Activated gamma-delta T cell (primary cell): ENCODE data around the gene EPHB4.
"Not testable (repeated sequence)": the region's sequence is repeated elsewhere in the genome, so short reads cannot be mapped to it uniquely, and the experiment has no call there.

ENCODE experiments used
- DNase-seq: peaks from one replicate; lab custom pipeline; 2025; lab: John Stamatoyannopoulos, UW

The EPHB4 gene

DNA sequence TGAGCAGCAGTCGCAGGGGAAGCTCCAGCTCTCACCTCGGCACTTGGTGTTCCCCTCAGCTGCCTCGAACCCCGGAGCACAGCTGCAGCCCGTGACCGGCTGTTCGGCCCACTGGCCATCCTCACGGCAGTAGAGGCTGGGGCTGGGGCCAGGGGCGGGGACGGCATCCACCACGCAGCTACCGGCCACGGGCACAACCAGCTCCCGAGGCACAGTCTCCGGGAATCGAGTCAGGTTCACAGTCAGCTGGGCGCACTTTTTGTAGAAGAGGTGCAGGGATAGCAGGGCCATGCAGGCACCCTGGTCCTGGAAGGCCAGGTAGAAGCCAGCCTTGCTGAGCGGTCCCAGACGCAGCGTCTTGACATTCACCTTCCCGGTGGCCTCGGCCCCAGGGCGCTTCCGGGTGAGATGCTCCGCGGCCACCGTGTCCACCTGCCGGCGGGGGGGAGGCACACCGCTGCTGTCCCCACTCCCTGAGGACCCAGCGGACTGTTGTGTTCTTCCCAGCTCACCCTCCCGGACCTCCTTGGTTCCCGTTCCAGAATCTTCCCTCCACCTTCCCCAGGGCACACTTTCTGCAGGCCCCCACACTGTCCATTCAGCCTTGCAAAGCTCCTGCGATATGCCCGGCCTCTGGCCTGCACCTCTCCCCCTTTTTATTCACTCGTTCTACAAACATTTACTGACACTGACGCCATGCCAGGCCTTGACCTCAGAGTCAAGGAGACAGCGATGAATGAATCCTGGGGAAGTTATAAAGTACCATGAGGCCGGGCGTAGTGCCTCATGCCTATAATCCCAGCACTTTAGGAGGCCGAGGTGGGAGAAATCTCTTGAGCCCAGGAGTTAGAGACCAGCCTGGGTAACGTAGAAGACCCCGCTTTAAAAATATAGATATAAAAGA, 4.8 kb downstream of the EPHB4 start:
- DNase-seq, result no peak

DNA sequence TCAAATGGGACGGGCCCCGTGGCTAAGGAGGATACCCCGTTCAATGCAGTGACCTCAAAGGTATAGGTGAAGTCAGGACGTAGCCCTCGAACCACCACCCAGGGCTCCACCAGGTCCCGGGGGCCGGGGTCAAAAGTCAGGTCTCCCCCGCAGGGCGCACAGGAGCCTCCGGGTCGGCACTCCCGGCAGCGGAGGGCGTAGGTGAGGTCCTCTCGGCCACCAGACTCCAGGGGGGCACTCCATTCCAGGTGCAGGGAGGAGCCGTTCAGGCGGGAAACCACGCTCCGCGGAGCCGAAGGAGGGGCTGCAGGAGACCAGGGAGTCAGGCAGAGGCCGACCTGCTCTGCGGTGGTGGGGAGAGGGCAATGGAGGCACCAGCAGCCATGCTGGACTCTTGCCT, 7.7 kb downstream of the EPHB4 start:
- DNase-seq, result no peak

DNA sequence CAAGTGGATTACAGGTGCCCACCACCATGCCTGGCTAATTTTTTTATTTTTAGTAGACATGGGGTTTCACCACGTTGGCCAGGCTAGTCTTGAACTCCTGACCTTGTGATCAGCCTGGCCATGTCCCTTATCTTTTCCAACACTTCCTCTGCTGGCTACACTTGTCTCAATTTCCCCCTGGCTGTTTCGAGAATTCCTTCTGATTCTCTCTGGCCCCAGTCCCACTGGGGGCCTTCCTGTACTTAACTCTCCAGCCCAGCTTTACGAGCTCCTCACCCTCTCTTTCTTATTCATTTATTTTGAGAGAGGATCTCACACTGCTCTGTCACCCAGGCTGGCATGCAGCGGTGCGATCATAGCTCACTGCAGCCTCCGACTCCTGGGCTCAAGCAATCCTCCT, 8.5 kb downstream of the EPHB4 start:
- no peak for DNase-seq

DNA sequence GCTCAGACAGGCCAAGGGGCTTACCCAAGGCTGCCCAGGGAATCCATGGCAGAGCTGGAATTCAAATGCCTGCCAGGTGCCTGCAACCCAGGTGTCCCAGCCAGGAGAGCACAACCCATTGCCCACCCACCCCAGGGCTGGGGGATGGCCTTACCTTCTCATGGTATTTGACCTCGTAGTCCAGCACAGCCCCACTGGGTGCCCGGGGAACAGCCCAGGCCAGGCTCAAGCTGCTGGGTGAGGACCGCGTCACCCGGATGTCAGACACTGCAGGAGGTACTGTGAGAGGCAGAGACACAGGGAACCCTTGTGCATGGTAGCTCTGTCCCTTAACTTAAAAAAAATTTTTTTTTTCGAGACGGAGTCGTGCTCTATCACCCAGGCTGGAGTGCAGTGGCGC, 9.0 kb downstream of the EPHB4 start:
- DNase-seq, result no peak

DNA sequence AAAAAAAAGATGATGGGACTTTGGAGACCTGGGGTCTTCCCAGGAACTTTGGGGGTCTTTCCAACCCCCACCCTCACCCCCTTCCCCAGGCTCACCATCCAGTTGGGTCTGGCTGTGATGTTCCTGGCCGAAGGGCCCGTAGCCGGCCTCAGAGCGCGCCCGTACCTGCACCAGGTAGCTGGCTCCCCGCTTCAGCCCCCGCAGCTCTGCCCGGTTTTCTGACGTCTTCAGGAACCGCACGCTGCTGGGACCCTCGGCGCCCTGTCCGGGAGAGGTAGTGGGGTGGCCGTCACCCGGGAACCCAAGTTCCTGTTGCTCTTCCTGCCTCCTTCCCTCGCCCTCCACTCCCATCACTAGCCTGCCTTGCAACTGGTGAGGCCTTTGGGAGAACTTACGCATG, 10.2 kb downstream of the EPHB4 start:
- no peak for DNase-seq

DNA sequence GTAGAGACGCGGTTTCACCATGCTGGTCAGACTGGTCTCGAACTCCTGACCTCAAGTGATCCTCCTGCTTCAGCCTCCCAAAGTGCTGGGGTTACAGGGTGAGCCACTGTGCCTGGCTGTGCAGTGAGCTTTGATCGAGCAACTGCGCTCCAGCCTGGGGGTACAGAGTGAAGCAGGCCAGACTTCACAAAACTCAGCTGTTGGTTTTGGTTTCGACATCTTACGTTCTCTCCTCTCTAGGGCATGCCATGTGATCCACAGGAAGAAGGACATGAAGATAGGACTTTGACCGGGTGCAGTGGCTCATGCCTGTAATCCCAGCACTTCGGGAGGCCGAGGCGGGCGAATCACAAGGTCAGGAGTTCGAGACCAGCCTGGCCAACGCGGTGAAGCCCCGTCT, 10.8 kb downstream of the EPHB4 start:
- DNase-seq, result not testable (repeated sequence)

DNA sequence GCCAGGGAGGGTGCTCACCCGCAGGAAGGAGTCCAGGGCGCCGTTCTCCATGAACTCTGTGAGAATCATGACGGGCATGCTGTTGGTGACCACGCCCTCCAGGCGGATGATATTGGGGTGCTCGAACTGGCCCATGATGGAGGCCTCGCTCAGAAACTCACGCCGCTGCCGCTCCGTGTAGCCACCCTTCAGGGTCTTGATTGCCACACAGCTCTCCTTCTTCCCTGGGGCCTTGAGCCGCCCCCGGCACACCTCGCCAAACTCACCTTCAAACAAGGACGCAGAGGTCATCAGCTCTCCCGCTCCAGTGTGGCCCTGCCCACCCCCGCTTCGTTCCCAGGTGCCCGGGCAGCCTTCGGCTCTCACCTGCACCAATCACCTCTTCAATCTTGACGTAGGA, 14.6 kb downstream of the EPHB4 start:
- no peak for DNase-seq

DNA sequence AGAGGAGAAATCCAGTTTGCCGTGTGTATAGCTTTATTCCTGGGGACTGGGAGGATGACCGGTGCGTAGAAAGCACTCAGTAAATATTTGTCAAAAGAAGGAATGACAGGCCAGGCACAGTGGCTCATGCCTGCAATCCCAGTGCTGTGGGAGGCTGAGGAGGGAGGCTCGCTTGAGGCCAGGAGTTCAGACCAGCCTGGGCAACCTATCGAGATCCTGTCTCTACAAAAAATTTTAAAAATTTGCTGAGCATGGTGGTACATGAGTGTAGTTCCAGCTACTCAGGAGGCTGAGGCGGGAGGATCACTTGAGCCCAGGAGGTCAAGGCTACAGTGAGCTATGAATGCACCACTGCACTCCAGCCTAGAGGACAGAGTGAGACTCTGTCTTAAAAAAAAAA, 15.8 kb downstream of the EPHB4 start:
- DNase-seq, result no peak

DNA sequence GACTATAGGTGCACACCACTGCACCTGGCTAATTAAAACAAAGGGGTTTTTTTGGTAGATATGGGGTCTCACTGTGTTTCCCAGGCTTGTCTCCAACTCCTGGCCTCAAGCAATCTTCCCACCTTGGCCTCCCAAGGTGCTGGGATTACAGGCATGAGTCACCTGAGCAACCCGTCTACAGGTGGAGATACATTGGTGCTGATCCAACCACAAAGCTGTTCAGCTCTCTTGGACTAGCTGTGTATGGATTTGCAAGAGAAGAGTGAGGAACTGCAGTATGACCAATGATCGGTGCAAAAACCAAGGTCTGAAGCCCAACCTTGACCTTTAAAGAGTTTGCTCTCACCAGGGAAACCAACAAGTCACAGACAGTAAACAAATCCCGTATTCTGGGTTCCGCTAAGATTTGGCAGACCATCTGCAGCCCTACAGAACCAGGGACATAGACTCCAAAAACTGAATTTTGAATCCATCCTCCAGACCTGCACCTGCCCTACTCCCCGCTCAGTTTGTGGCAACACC, 18.9 kb downstream of the EPHB4 start:
- DNase-seq, result no peak

DNA sequence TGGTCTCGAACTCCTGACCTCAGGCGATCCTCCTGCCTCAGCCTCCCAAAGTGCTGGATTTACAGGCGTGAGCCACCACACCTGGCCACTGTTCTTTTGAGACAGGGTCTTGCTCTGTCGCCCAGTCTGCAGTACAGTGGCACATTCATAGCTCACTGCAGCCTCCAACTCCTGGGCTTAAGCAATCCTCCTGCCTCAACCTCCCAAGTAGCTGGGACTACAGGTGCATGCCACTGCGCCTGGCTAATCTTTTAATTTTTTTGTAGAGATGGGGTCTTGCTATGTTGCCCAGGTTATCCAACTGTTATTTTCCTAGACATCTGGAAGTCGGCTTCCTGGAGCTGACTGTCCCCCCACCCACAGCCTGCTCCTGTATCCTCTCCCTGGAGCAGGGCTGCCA, 20.4 kb downstream of the EPHB4 start:
- not testable (repeated sequence) for DNase-seq

DNA sequence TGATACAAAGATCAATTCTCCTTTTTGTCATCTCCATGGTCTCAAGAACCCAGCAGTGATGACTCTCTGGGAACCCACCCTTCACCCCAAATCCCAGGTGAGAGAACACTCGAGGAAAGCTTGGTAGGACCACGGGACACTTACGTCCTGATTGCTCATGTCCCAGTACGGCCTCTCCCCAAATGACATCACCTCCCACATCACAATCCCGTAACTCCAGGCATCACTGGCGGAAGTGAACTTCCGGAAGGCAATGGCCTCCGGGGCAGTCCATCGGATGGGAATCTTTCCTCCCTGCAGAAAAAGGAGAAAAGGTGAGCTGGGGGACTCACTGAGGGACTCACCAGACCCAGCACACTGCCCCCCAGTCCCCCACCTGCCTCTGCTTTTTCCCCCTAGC, 21.0 kb downstream of the EPHB4 start:
- no peak for DNase-seq

DNA sequence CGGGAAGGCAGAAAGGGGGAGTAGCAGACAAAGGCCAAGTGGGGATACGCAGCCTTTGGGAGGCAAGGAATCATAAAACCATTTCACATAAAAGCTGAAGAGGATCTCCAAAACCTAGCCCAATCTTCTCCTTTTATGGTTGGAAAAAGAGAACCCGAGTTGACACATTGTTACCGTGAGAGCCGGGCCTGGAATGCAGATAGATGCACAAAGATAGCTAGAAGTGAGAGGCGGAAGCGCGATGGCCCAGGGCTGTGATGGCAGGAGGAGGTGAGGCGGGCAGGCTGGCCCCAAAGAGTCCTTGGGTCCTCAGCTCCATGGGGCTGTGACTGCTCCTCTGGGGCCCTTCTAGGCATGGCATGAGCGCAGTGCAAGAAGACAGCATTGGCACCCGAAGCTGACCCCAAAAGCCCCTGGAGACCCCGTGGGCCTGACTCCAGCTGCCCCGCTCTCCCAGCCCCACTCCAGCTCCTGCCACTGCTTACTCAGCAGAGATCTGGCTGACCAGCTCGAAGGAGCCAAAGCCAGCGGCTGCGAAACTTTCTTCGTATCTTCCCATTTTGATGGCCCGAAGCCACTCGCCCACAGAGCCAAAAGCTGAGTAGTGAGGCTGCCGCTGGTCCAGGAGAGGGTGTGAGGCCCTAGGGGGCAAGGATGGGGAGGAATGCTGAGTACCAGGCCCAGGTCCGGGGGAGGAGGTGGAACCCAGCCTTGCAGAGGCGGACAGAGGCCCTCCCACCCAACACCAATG, 22.5 kb downstream of the EPHB4 start:
- DNase-seq, result no peak

DNA sequence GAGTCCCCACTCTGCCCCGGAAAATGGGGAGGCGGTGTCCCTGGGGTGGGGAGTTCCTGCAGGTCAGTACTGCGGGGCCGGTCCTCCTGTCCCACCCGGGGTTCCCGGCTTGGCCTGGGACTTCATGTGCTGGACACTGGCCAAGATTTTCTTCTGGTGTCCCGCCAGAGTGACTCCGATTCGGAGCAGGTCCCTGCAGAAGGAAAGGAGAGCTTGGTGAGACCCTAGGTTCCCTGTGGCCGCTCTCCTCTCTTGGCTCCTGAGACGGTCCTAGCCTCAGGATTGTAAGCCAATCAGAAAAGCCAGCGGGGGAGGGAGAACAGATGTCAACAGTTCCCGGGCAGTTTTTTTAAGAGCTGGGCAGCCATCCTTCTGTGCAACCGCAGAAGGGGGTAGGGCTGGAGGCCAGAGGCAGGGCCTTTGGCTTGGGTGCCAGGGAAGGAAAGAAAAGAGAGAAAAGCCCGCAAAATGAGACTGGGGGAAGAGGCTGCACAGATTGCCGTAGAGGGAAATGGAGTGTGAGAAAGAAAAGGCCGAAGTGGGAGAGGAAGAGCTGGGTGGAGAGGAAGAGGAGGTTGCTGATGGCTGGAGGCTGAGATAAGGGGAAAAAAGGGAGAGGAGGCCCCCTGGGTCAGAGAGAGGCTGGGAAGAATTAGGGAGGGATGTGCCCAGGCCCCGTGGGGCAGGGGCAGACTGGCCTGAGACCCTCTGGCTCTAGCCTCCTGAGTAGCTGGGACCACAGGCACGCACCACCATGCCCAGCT, 23.7 kb downstream of the EPHB4 start:
- no peak for DNase-seq

DNA sequence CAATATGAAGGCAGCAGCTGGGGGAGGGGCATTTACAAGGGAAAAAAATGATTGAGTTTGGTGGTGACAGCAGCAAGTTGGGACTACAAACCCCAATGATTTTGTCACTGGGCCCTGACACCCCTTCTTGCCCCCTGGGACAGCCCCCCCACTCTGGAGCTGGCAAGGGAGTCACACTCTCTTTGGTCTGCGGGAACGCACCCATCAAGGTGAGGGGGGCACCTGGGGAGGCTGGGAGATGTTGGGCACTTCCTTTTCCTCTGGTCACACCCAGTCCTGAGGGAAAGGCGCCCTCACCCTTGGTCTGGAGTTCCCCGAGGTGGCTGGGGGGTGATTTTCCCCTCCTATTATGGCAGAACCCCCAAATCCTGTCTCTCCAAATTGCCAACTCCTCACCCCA, 24.4 kb downstream of the EPHB4 start:
- no peak for DNase-seq

DNA sequence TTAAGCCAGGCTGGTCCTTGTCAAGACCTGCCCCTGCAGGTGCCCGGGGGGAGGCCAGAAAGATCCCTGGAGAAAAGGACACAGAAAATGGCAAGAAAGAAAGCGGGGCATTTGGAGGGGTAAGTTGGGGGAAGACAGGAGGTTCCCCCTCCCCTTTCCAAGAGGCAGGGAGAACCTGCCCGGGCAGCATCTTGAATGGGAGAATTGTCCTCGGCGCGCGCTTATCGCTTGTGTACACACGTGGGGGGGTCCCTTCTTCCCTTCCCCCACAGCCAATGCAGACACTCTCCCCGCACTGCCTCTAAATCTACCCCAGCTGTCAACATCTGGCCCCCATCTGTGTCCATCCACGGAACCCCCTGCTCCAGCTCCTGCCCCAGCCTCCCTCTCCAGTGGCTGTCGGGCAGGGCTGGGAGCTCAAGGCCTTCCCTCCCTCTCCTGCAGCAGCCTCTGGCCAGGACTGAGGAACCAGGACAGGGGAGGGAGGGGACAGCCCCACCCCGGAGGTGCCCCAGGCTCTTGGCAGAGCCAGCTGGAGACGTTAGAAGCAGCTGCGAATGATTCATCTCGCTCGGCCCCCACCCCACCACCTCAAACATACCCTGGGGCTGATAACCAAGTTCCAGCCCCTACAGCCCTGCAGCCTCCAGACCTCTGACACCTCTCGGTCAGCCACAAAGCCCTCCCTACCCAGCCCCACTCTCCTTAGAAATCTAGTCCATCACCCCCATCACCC, 25.3 kb downstream of the EPHB4 start:
- no peak for DNase-seq

DNA sequence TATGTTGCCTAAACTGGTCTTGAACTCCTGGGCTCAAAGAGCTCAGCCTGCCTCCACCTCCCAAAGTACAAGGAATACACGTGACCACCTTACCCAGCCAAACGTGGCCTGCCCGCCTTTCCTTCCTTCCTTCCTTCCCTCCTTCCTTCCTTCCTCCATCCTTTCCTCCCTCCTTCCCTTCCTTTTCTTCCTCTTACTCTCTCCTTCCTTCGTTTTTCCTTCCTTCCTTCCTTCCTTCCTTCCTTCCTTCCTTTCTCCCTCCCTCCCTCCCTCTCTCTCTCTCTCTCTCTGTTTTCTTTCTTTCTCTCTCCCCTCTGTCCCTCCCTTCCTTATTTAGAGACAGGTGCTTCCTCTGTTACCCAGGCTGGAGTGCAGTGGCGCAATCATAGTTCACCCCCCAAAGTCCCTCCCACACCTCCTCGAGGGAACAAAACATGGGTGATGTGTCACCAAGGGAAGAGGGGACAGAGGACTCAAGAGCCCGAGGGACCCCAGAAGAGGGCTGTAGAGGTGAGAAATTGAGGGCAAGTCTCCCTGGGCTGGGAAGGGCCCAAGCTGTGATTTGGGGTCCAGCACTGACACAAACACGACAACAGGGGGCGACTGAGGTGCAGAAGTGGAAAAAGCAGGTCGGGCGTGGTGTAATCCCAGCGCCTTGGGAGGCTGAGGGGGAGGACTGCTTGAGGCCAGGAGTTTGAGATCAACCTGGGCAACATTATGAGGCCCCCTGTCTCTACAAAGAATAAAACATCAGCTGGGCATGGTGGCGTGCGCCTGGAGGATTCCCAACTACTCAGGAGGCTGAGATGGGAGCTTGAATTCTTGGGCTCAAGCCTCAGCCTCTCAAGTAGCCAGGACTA, 28.1 kb downstream of the EPHB4 start:
- no peak for DNase-seq

DNA sequence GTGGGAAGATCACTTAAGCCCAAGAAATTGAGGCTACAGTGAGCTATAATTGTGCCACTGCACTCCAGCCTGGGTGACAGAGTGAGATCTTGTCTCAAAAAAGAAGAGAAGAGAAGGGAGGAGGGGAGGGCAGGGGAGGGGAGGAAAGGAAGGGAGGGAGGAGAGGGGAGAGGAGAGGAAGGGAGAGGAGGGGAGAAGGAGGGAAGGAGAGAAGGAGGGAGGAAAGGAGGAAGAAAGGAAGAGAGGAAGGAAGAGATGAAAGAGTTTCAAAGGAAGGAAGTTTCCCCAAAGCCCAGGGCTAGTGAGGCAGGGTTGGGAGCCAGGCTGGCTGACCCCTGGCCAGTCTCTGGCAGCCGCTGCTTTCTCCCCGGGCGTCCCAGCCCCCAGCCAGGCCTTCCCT, 32.6 kb downstream of the EPHB4 start:
- DNase-seq, result no peak

DNA sequence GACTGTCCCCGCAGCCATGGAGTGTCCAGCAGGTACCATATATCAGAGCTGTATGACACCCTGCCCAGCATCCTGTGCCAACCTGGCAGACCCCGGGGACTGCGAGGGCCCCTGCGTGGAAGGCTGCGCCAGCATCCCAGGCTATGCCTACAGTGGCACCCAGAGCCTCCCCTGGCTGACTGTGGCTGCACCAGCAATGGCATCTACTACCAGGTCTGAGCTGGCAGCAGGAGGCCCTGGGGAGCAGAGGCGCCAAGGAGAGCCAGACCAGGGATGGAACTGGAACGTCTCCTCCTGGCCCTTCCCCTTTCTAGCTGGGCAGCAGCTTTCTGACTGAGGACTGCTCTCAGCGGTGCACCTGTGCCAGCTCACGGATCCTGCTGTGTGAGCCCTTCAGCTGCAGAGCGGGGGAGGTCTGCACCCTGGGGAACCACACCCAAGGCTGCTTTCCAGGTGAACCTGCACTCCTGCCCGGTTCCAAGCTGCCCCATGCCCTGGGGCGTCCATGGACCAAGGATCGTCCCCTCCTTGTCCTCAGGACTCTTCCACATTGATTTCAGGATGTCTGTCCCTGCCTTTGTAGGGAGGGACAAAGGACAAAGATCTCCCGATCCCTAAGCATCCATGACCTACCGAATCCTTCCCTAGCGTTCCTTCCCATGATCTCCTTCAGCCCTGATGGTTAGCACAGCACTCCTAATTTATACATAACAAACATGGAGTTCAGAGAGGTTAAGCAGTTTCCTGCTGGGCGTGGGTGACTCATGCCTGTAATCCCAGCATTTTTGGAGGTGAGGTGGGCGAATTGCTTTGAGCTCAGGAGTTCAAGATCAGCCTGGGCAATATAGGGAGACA, 33.3 kb downstream of the EPHB4 start:
- no peak for DNase-seq

DNA sequence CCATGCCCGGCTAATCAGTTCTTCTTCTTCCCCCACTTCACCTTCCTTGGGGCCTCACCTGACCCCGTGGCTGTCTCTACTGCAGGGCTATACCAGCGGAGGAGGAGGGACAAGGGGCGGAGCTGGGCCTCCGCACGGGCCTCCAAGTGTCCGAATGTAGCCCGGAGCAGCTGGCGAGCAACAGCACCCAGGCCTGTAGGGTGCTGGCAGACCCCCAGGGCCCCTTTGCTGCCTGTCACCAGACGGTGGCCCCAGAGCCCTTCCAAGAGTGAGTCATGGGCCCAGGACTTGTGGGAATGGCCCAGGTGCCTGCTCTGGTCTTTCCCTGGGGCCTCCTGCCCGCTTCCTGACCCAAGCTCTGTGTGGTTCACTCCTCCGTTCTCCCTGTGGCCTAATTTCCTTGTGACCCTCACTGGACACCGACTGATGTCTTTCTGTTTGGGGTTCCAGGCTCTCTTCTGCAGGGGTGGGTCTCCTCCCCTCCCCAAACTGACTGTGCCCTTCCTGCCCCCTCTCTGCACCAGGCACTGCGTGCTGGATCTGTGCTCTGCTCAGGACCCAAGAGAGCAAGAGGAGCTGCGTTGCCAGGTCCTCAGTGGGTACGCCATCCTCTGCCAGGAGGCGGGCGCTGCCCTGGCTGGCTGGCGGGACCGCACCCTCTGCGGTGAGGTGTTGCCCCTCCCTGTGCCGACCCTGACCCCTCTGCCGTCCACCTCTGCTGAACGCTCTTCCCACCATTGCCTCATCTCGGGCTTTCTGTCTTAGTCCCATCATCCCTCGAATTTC, 35.2 kb downstream of the EPHB4 start:
- DNase-seq, result no peak
